Small intestine (tissue), 7 donors: Measurements from ENCODE around the gene FLAD1. TPM values are rescaled to one million over a fixed set of nuclear protein-coding genes. Genes with fewer than 3 reads are reported as not detected.

ENCODE experiments used
- DNase-seq, 2 donors: peaks; one replicate each; pipeline versions ENCODE4 v3.0.0 to v3.0.0-alpha.2; 2013
- FAIRE-seq: peaks from 2 replicates; lab custom pipeline; 2012; peaks lifted over from hg19 to GRCh38; lab: Jason Lieb, UNC
- H3K27ac ChIP-seq, 3 donors: one replicate each; pipeline ENCODE4 v1.5.1; 2013; ENCODE audit warnings: low read length in 2 of 3, mild to moderate bottlenecking in 2 of 3, control low read depth in 1 of 3, inconsistent platforms in 1 of 3, low read depth in 1 of 3, moderate library complexity in 1 of 3
- H3K27me3 ChIP-seq, 3 donors: one replicate each; pipeline ENCODE4 v1.6.1; 2013; ENCODE audit warnings: low read length in 3 of 3, inconsistent platforms in 1 of 3; ENCODE audit not compliant: control insufficient read depth in 3 of 3, insufficient read depth in 3 of 3
- H3K36me3 ChIP-seq, 3 donors: one replicate each; pipeline ENCODE4 v1.6.1; 2013; ENCODE audit warnings: low read length in 3 of 3, inconsistent platforms in 1 of 3, low read depth in 1 of 3, mild to moderate bottlenecking in 1 of 3, moderate library complexity in 1 of 3; ENCODE audit not compliant: control insufficient read depth in 3 of 3, insufficient read depth in 2 of 3
- H3K4me1 ChIP-seq, 3 donors: one replicate each; pipeline ENCODE4 v1.6.1; 2013; ENCODE audit warnings: low read length in 2 of 3, inconsistent platforms in 1 of 3, low read depth in 1 of 3, mild to moderate bottlenecking in 1 of 3, moderate library complexity in 1 of 3; ENCODE audit not compliant: control insufficient read depth in 3 of 3, insufficient read depth in 2 of 3
- H3K4me3 ChIP-seq, 3 donors: one replicate each; pipeline ENCODE4 v1.5.1; 2013; ENCODE audit warnings: low read length in 3 of 3, control low read depth in 1 of 3, inconsistent platforms in 1 of 3, low read depth in 1 of 3, mild to moderate bottlenecking in 1 of 3, moderate library complexity in 1 of 3
- H3K9me3 ChIP-seq, 2 donors: one replicate each; pipeline ENCODE4 v1.6.1; 2013; ENCODE audit warnings: low read depth in 1 of 2, low read length in 1 of 2; ENCODE audit not compliant: control insufficient read depth in 2 of 2, insufficient read depth in 1 of 2
- WGBS, 3 donors: extraction: QIAGEN DNeasy Blood & Tissue Kit; methylation state at CpG; one replicate each; pipeline ENCODE4 v1.1.7; 2013; 5-methylcytosine and 5-hydroxymethylcytosine counted together
- polyA plus RNA-seq, 4 donors: library from polyadenylated mRNA; stranded (reverse) in 3 of 4; unstranded in 1 of 4; fragments of 200-250 nt in 3 of 4; fragments of 120-200 nt in 1 of 4; gene quantifications; one replicate each; pipeline versions ENCODE4 v1.2.1 to v1.2.3, GENCODE V29; 2013
- donor health status: healthy with polysubstance abuse.
- donor health status: control.
- donor health status: control.
- donor health status: Bipolar disorder and iron deficiency.
- donor health status: healthy.

Gene FLAD1
- polyA plus RNA-seq, 4 donors, result 25.1 to 51.4 (median 34.4) TPM

DNA sequence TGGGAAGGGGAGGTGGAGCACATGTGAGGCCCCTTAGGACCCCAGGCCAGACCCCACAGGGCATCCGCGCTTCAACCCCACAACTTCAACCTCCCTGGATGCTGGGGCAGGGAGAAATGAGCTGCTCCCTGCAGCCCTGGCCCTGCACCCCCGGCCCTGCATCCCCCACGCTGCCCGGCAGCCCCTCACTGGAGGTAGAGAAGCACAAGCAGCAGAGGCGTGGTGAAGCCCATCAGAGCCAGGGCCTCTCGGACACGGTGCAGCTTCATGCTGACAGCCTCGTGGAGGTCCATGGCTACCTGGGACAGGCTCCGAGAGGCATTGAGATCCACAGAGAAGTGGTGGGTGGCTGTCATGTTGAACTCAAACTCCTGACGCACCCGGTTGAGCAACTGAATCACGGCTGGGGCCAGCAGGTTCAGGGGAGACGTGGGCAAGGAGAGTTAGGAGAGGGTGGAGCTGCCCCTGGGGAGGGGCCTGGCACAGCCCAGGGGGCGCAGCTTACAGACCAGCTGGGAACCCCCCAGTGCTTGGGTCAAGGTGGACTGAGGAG, 47.2 kb downstream of the FLAD1 start:
- WGBS, 3 donors, result 84 to 86% (median 86%) methylated on average over 15 of the region's 15 CpGs
- Histone ChIP-seq H3K36me3 (peaks cover 0 to 2% (median 0%) of the 10 kb centered on the region in 3 donors), H3K4me1 (no peaks in the 10 kb centered on the region), H3K9me3 (no peaks in the 10 kb centered on the region), H3K27ac (no peak overlapping the region), H3K27me3 (no peaks in the 10 kb centered on the region), H3K4me3 (no peak overlapping the region)
- no peak for DNase-seq
- no peak for FAIRE-seq

DNA sequence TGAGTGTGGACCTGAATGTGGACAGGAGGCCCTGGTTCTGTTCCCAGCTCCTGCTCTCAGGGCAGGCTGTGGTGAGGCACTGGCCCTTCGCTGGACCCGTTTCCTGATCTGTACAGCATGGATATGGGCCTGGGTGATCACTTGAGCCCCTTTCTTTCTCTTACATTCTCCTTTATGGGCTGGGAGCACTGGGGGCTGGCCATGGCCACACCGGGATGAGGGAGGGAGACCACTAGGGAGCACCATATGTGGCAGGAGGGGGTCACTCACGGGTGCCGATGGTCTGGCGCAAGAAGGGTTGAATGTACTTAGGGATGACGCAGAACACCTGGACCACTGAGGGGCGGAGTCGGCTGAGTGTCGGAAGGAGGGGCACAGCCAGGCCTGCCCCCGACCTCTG, 47.8 kb downstream of the FLAD1 start:
- H3K4me1 ChIP-seq, result no peaks in the 10 kb centered on the region
- 76 to 93% (median 90%) methylated on average over 10 to 11 of the region's 11 CpGs for WGBS, 3 donors
- FAIRE-seq, result no peak

DNA sequence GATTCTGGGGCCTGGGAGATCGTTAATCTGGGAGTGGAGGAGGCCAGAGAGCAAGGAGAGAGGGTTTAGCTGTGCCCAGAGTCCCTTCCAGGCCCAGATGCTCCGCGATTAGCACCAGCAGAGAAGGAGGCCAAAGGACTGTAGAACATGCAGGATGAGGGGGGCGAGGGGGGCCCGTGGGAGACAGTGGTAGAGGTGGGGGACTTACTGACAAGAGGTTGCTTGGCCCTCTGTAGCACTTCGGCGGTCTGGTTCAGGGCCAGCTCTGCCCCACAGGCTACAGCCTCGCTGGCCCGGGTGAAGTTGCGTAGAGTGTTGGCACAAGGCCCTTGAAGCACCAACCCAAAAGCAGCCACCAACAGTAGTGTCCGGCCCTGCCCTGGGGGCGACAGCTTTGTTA, 49.7 kb downstream of the FLAD1 start:
- H3K36me3 ChIP-seq, result peaks cover 0 to 2% (median 0%) of the 10 kb centered on the region in 3 donors
- H3K4me1 ChIP-seq, result peaks cover 0 to 3% (median under 1%) of the 10 kb centered on the region in 3 donors
- 83 to 90% (median 88%) methylated on average over 11 to 12 of the region's 12 CpGs for WGBS, 3 donors
- H3K27me3 ChIP-seq, result no peaks in the 10 kb centered on the region
- no peak for FAIRE-seq
- no peak overlapping the region for H3K27ac ChIP-seq
- no peaks in the 10 kb centered on the region for H3K9me3 ChIP-seq
- no peak overlapping the region for H3K4me3 ChIP-seq
- DNase-seq, result no peak

More for the DNA sequence above, 47.8 kb downstream of the FLAD1 start:
- no peaks in the 10 kb centered on the region for H3K27me3 ChIP-seq
- H3K9me3 ChIP-seq, result no peaks in the 10 kb centered on the region
- no peak overlapping the region for H3K4me3 ChIP-seq
- H3K36me3 ChIP-seq, result peaks cover 0 to 2% (median 0%) of the 10 kb centered on the region in 3 donors
- DNase-seq, result no peak
- H3K27ac ChIP-seq, result no peak overlapping the region

DNA sequence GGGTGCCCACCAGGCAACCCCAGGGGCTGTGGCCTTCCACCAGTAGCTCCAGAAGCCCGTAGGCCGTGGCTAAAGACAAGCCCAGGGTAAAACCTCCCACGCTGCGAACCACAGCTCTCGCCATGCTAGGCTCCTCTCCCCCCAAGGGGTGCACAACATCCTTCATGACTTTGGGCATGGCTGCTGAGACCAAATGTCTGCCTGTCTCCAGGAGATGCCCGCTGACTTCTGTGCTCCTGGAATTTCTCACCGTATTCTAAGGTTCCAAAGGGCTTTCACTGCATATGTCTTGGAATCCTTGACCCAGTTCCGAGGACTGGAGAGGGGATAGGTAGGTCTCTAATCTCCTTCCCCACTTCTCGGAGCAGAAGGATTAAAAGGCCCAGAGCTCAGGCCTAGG, 50.4 kb downstream of the FLAD1 start, which contains the start of the genes DCST1 and DCST2:
Gene DCST1 (plus strand): TSS at position 301 of the 400 bp plus-strand sequence. CDS start 213 bp downstream, outside the sequence.
Gene DCST2 (minus strand): TSS at position 258 of the 400 bp plus-strand sequence. CDS start 80 bp downstream, at position 178.
- FAIRE-seq, result no peak
- H3K4me1 ChIP-seq, result peaks cover 0 to 7% (median 6%) of the 10 kb centered on the region in 3 donors
- no peak for DNase-seq
- H3K9me3 ChIP-seq, result no peaks in the 10 kb centered on the region
- no peak within 1 kb of the TSS for H3K4me3 ChIP-seq
- 89 to 95% (median 93%) methylated on average over 9 of the region's 9 CpGs for WGBS, 3 donors
- H3K27me3 ChIP-seq, result no peaks in the 10 kb centered on the region
- peaks cover 0 to 2% (median 0%) of the 10 kb centered on the region in 3 donors for H3K36me3 ChIP-seq
- H3K27ac ChIP-seq, result no peak within 1 kb of the TSS

DNA sequence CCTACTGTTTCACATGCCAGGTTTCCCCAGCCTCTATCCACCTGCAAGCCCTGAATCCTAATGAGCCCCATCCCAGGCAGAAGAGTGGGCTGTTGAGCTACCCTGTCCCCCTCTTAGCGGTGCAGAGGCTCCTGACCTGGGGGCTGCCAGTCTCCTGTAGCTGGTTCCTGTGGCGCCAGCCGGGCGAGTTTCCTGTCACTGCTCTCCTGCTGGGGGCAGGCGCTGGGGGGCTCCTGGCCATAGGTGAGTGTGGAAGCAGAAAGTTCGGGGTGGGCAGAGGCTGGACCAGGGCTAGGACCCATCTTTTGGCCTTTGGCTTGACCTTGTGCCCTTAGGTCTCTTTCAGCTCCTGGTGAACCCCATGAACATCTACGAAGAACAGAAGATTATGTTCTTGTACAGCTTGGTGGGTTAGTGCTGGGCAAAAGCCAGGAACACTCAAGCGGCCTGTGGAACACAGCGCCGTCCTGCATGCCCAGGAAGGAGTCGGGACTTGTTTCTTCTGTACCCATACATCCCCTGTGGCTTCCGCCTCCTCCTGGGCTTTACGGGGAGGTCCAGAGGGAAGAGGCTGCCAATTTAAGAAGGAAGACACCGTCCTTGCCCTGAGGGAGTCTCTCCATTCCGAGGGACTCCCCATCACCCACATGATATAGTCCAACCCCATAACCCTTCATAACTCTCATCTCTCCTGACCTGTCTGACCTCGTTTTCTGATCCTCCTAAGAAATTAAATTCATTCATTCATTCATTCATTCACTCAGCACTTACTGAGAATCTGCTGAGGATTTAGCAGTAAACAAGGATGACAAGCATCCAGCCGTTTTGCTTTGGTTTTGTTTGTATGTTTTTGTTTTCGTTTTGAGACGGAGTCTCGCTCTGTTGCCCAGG, 51.4 kb downstream of the FLAD1 start:
- Histone ChIP-seq H3K27me3 (no peaks in the 10 kb centered on the region), H3K27ac (no peak overlapping the region), H3K4me1 (peaks cover 0 to 12% (median 8%) of the 10 kb centered on the region in 3 donors), H3K9me3 (no peaks in the 10 kb centered on the region), H3K4me3 (no peak overlapping the region), H3K36me3 (peaks cover 0 to 2% (median 0%) of the 10 kb centered on the region in 3 donors)
- whole genome bisulfite sequencing, 3 donors, result 84 to 88% (median 87%) methylated on average over 20 of the region's 20 CpGs
- FAIRE-seq, result no peak
- no peak for DNase-seq

DNA sequence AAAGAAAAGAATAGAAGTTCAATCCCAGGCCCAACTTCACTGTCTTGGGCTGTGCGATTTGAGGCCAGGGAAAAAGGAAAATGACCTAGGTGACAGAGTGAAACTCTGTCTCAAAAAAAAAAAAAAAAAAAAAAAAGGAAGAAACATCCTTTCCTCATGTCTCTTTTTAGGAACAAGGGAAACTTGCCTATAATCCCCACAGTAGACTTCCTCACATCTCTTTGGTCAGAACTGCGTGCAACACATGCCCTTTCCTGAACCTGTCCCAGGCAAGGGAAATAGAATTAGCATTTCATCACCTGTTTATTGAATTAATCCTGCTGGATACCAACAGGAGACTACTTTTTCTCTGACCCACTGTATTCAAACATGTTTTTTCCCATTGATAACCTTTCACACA, 52.8 kb downstream of the FLAD1 start:
- Histone ChIP-seq H3K4me1 (peaks cover 0 to 12% (median 8%) of the 10 kb centered on the region in 3 donors), H3K27ac (no peak overlapping the region), H3K36me3 (peaks cover 0 to 2% (median 0%) of the 10 kb centered on the region in 3 donors), H3K4me3 (no peak overlapping the region), H3K9me3 (no peaks in the 10 kb centered on the region), H3K27me3 (no peaks in the 10 kb centered on the region)
- 83 to 100% (median 92%) methylated on average over 2 of the region's 2 CpGs for WGBS, 3 donors
- DNase-seq (no peak), FAIRE-seq (no peak)

DNA sequence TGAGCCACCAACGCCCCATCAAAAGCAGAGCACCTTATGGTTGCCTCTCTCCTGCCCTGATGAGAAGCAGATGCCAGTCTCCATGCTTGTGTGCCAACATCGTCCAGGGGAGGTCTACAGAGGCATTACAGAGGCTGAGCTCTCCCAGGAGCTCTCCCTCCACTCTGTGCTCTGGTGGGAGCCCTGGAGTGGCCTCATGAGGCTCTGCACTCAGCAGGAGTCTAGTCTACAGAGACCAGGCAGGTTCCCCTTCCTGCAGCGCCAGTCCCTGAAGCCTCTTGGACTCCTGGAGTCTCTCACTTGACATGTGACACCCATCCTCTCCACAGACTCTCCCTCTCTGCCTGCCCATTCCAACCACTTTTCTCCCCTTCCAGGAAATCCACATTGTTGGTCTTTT, 53.9 kb downstream of the FLAD1 start:
- no peak for FAIRE-seq
- WGBS, 3 donors, result 93 to 95% (median 94%) methylated on average over 3 of the region's 3 CpGs
- no peak for DNase-seq
- H3K36me3 ChIP-seq, result peaks cover 0 to 2% (median 0%) of the 10 kb centered on the region in 3 donors
- H3K4me3 ChIP-seq, result no peak overlapping the region
- H3K4me1 ChIP-seq, result peaks cover 0 to 12% (median 8%) of the 10 kb centered on the region in 3 donors
- H3K9me3 ChIP-seq, result no peaks in the 10 kb centered on the region
- H3K27ac ChIP-seq, result no peak overlapping the region
- no peaks in the 10 kb centered on the region for H3K27me3 ChIP-seq

DNA sequence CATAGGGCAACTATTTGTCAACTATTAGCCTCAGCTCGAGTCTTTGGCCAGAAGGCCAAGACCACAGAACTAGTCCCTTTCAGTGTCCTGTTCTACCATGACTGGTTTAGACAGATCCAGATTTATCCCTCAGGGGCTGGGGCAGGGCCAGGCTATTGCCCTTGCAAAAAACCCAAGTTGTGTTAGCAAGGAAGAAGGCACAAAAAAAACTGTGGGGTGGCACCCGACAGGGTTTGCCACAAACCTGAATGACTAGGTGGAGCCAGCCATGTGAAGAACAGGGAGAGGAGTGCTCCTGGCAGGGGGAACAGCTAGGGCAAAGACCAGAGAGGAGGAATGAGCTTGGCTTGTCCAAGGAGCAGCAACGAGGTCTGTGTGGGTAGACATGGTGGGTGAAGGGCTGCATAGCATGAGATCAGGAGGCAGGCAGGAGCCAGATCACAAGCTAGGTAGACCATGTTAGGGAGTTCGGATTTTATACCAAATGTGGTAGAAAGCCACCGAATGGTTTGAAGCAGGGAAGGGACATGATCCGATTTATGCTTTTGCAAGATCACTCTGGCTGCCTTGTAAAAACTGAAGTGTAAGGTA, 54.8 kb downstream of the FLAD1 start:
- DNase-seq, result peak in 1 of 2 donors; percentile 63
- H3K27me3 ChIP-seq, result no peaks in the 10 kb centered on the region
- WGBS, 3 donors, result 56 to 75% (median 59%) methylated on average over 6 of the region's 6 CpGs

More for the DNA sequence above, 54.8 kb downstream of the FLAD1 start:
- Histone ChIP-seq H3K27ac (peak overlapping the region in 1 of 3 donors; percentile 38), H3K4me3 (no peak overlapping the region), H3K9me3 (no peaks in the 10 kb centered on the region), H3K36me3 (no peaks in the 10 kb centered on the region), H3K4me1 (peaks cover 0 to 16% (median 9%) of the 10 kb centered on the region in 3 donors)
- FAIRE-seq, result no peak
